Liver (tissue), 2 donors: Measurements from ENCODE around the gene WBP2.

ENCODE experiments used
- YY1 ChIP-seq: IDR thresholded peaks from 2 replicates; pipeline ENCODE4 v1.6.1; 2016; ENCODE audit warnings: antibody characterized with exemption, mild to moderate bottlenecking
- TF ChIP-seq, protein P1 (sequence below): IDR thresholded peaks from 2 replicates; pipeline ENCODE4 v1.6.1; 2016; ENCODE audit warnings: antibody characterized with exemption, mild to moderate bottlenecking
- TF ChIP-seq, protein P2 (sequence below): IDR thresholded peaks from 2 replicates; pipeline ENCODE4 v1.6.1; 2016; ENCODE audit warnings: antibody characterized with exemption
- TF ChIP-seq, protein P3 (sequence below): fragments of 150-350 bp; IDR thresholded peaks from 2 replicates; pipeline ENCODE4 v1.5.1; 2017; ENCODE audit warnings: improper control_type of control experiment, low read depth, low read length; ENCODE audit not compliant: missing input control
- donor health status: healthy.

DNA sequence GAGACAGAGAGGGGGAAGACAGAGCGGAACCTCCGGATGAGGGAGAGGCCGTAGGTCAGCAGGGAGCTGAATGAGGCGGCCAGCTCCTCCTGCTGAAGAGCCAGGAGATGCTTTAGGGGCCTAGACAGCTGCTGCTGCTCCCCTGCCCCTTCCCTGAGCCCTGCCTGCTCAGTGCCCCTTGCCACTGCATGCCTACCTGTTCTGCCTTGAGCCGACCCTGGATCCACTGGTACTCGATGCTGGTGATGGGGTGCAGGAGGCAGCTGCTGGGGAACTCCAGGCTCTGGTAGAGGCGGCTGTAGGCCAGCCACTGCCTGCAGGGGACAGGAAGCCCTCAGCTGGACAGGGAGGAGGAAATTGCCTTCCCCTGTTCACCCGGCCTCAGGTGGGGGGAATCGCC lies 18.5 kb downstream of the WBP2 start:
- TF ChIP-seq, protein P1, sequence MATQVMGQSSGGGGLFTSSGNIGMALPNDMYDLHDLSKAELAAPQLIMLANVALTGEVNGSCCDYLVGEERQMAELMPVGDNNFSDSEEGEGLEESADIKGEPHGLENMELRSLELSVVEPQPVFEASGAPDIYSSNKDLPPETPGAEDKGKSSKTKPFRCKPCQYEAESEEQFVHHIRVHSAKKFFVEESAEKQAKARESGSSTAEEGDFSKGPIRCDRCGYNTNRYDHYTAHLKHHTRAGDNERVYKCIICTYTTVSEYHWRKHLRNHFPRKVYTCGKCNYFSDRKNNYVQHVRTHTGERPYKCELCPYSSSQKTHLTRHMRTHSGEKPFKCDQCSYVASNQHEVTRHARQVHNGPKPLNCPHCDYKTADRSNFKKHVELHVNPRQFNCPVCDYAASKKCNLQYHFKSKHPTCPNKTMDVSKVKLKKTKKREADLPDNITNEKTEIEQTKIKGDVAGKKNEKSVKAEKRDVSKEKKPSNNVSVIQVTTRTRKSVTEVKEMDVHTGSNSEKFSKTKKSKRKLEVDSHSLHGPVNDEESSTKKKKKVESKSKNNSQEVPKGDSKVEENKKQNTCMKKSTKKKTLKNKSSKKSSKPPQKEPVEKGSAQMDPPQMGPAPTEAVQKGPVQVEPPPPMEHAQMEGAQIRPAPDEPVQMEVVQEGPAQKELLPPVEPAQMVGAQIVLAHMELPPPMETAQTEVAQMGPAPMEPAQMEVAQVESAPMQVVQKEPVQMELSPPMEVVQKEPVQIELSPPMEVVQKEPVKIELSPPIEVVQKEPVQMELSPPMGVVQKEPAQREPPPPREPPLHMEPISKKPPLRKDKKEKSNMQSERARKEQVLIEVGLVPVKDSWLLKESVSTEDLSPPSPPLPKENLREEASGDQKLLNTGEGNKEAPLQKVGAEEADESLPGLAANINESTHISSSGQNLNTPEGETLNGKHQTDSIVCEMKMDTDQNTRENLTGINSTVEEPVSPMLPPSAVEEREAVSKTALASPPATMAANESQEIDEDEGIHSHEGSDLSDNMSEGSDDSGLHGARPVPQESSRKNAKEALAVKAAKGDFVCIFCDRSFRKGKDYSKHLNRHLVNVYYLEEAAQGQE: no peak
- TF ChIP-seq, protein P2, sequence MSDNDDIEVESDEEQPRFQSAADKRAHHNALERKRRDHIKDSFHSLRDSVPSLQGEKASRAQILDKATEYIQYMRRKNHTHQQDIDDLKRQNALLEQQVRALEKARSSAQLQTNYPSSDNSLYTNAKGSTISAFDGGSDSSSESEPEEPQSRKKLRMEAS: no peak
- no peak for TF ChIP-seq YY1
- TF ChIP-seq, protein P3, sequence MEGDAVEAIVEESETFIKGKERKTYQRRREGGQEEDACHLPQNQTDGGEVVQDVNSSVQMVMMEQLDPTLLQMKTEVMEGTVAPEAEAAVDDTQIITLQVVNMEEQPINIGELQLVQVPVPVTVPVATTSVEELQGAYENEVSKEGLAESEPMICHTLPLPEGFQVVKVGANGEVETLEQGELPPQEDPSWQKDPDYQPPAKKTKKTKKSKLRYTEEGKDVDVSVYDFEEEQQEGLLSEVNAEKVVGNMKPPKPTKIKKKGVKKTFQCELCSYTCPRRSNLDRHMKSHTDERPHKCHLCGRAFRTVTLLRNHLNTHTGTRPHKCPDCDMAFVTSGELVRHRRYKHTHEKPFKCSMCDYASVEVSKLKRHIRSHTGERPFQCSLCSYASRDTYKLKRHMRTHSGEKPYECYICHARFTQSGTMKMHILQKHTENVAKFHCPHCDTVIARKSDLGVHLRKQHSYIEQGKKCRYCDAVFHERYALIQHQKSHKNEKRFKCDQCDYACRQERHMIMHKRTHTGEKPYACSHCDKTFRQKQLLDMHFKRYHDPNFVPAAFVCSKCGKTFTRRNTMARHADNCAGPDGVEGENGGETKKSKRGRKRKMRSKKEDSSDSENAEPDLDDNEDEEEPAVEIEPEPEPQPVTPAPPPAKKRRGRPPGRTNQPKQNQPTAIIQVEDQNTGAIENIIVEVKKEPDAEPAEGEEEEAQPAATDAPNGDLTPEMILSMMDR: no peak
